HUES48 (cell line): ENCODE measurements around the gene SLC9A7.
A peak's percentile ranks its signal among the peaks of the same experiment; 100 is the strongest.
"Not testable (repeated sequence)": the region's sequence is repeated elsewhere in the genome, so short reads cannot be mapped to it uniquely, and the experiment has no call there.

ENCODE experiments used
- H3K27ac ChIP-seq: one replicate; pipeline ENCODE4 v1.7.0; 2013; ENCODE audit warnings: low read depth, low read length, inconsistent platforms
- H3K27me3 ChIP-seq: 2 replicates; pipeline ENCODE4 v1.6.1; 2013; ENCODE audit warnings: mild to moderate bottlenecking, low read length; ENCODE audit not compliant: control insufficient read depth, insufficient read depth
- H3K36me3 ChIP-seq: 2 replicates; pipeline ENCODE4 v1.6.1; 2013; ENCODE audit warnings: low read length; ENCODE audit not compliant: control insufficient read depth, insufficient read depth
- H3K4me1 ChIP-seq: 2 replicates; pipeline ENCODE4 v1.6.1; 2013; ENCODE audit warnings: mild to moderate bottlenecking, low read length; ENCODE audit not compliant: control insufficient read depth, insufficient read depth
- H3K4me3 ChIP-seq: 2 replicates; pipeline ENCODE4 v1.5.1; 2013; ENCODE audit warnings: mild to moderate bottlenecking, low read depth, low read length
- H3K9ac ChIP-seq: 2 replicates; pipeline ENCODE4 v1.6.1; 2013; ENCODE audit warnings: mild to moderate bottlenecking, low read depth, low read length, moderate library complexity
- H3K9me3 ChIP-seq: 2 replicates; pipeline ENCODE4 v1.6.1; 2013; ENCODE audit warnings: low read length; ENCODE audit not compliant: control insufficient read depth, insufficient read depth

SLC9A7 gene

GRCh38 chrX:46758956-46759644, at the start of gene SLC9A7:
TSS of gene SLC9A7 (minus strand) at chrX:46759118. CDS start at chrX:46759029, 89 bp downstream.
- Histone ChIP-seq H3K27me3 (peaks cover 8% of the 10 kb centered on the region), H3K27ac (peak within 1 kb of the TSS; percentile 45), H3K9me3 (no peaks in the 10 kb centered on the region), H3K4me3 (peak within 1 kb of the TSS; percentile 92), H3K9ac (peak within 1 kb of the TSS; percentile 57), H3K36me3 (no peaks in the 10 kb centered on the region), H3K4me1 (peaks cover 35% of the 10 kb centered on the region)

GRCh38 chrX:46805270-46805669, 46.4 kb upstream of the SLC9A7 start:
- Histone ChIP-seq H3K9me3 (no peaks in the 10 kb centered on the region), H3K4me3 (no peak overlapping the region), H3K36me3 (no peaks in the 10 kb centered on the region), H3K27me3 (no peaks in the 10 kb centered on the region), H3K4me1 (no peaks in the 10 kb centered on the region), H3K9ac (no peak overlapping the region), H3K27ac (no peak overlapping the region)

- Histone ChIP-seq H3K27me3 (no peaks in the 10 kb centered on the region), H3K4me1 (no peaks in the 10 kb centered on the region), H3K9ac (no peak overlapping the region), H3K36me3 (no peaks in the 10 kb centered on the region), H3K4me3 (no peak overlapping the region), H3K9me3 (no peaks in the 10 kb centered on the region), H3K27ac (no peak overlapping the region)
Observed at GRCh38 chrX:46803140-46803539, 44.2 kb upstream of the SLC9A7 start.

DNA sequence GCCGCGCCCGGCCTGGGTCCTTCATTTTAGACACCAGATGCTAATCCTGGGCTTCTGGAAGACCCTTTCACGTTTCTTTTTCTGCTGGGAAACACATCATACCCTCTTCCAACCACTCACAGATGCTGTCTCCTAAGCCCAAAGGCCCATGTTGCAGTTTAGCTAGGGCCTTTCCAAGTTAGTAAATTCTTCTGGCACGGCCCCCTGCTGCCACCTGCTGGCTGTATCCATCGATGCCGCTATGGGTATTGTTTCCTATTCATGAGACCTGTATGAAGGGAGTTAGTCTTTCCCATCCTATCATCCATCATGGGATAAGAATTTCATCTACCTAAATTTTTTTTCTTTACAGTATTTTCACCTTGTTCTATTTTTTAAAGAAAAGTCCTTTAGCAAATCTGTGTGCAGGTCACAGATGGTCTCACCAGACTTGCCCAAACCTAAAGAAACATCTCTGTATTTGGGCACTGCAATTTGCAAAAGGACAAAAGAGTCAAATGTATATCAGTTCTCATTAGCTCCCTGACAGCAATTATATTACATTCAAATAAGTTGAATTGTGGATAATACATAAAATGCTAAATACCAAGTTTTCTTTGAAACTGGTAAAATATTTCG, 37.8 kb upstream of the SLC9A7 start:
- Histone ChIP-seq H3K27me3 (no peaks in the 10 kb centered on the region), H3K9me3 (no peaks in the 10 kb centered on the region), H3K36me3 (no peaks in the 10 kb centered on the region), H3K4me1 (peaks cover 13% of the 10 kb centered on the region), H3K9ac (no peak overlapping the region), H3K4me3 (no peak overlapping the region), H3K27ac (no peak overlapping the region)

DNA sequence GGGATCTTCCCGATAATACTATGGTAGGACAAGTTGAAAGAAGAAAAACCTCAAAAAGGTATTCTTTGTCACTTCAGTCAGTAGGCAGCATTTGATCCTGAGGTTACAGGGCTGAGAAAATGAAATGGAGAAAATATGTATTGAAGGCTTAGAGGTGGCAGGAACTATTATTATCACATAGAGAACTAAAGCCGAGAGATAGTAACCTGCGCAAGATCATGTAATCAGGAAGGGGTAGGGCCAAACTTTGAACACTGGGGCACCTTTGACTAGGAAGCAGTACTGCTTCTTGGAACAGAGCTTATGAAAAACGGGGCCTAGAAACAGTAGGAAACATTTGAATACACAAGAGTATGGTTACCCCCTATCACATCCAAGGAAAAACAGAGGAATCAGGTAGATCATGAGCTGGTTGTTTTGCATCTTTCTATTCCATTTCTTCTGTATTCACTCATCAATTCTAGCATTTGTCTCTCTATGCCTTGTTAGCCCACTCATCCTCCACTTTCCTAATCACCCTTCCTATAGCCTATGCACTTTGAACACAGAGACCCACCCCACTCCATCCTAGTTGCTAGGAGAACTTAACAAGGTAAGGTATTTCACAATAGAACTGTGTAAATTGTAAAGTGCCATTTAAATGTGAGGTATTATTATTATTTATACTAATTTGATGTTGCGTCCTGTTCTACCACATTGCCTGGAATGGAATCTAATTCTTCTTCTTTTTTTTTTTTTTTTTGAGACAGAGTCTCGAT, 34.6 kb upstream of the SLC9A7 start:
- no peaks in the 10 kb centered on the region for H3K9me3 ChIP-seq
- no peaks in the 10 kb centered on the region for H3K27me3 ChIP-seq
- no peak overlapping the region for H3K4me3 ChIP-seq
- H3K4me1 ChIP-seq = peaks cover 22% of the 10 kb centered on the region
- H3K9ac ChIP-seq = no peak overlapping the region
- H3K27ac ChIP-seq = no peak overlapping the region
- no peaks in the 10 kb centered on the region for H3K36me3 ChIP-seq

GRCh38 chrX:46792810-46793188, 33.9 kb upstream of the SLC9A7 start:
- H3K36me3 ChIP-seq = no peaks in the 10 kb centered on the region
- H3K4me3 ChIP-seq = no peak overlapping the region
- H3K9ac ChIP-seq = no peak overlapping the region
- no peak overlapping the region for H3K27ac ChIP-seq
- H3K4me1 ChIP-seq = peaks cover 23% of the 10 kb centered on the region
- no peaks in the 10 kb centered on the region for H3K27me3 ChIP-seq
- no peaks in the 10 kb centered on the region for H3K9me3 ChIP-seq

DNA sequence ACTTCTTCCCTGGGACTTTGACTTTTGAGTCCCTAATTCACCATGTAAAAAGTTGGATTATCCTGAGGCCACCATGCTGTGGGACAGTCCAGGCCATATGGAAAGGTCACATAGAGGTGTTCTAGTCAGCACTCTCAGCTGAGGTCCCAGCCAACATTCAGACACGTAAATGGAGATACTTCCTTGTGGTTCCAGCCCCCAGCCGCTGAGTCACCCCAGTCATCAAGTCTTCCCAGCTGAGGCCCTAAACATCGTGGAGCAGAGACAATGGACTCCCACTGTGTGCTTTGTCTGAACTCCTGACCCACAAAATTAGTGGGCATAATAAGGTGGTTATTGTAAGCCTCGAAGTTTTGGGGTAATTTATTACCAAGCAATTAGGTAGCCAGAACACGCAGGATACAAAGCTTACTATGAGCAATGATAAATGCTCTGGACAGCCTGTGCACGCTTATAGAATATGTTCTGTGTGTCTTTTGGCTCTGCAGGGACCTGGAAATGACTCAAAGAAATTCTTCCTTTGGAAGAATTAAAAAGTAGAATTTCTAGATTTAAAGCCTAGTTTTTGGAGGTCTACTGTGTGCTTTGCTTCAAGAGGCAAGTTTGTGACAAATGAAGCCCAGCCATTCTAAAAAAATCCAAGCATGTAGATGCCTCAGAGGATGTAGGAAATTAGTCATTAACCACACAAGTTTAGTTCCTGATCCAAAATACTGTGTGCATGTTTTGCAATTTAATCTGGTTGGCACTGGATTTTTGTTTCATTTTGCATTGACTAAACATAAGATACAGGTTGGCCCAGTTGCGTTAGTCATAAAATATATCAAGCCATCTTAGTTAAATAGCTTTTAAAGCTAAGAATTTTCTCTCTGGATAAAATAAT, 33.2 kb upstream of the SLC9A7 start:
- H3K4me3 ChIP-seq = peak overlapping the region; percentile 3; the same call in 1 of the 2 replicates
- H3K9me3 ChIP-seq = no peaks in the 10 kb centered on the region
- no peaks in the 10 kb centered on the region for H3K27me3 ChIP-seq
- peak overlapping the region; percentile 71 for H3K27ac ChIP-seq
- no peaks in the 10 kb centered on the region for H3K36me3 ChIP-seq
- H3K4me1 ChIP-seq = peaks cover 23% of the 10 kb centered on the region
- H3K9ac ChIP-seq = no peak overlapping the region

DNA sequence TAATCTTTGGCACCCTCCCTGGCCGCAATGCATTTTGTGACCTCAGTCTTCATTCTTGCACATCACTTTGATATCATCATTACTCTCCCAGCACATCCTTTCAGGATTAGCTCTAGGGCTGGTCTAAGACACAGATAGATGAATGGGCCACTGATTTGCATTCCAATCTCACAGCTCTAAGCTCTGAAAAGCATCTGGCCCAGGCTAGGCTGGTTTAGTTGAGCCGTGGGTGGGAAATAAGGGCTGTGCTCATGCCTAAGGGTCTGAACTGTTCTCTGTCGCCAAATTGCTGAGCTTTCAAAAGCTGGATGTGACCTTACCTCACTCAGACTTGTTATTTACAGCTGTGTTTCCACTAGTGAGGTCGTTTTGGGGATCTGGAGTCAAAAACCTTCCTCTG, 30.0 kb upstream of the SLC9A7 start:
- Histone ChIP-seq H3K4me3 (no peak overlapping the region), H3K36me3 (no peaks in the 10 kb centered on the region), H3K9ac (no peak overlapping the region), H3K27me3 (no peaks in the 10 kb centered on the region), H3K9me3 (no peaks in the 10 kb centered on the region), H3K4me1 (peaks cover 23% of the 10 kb centered on the region), H3K27ac (peak overlapping the region; percentile 48)

DNA sequence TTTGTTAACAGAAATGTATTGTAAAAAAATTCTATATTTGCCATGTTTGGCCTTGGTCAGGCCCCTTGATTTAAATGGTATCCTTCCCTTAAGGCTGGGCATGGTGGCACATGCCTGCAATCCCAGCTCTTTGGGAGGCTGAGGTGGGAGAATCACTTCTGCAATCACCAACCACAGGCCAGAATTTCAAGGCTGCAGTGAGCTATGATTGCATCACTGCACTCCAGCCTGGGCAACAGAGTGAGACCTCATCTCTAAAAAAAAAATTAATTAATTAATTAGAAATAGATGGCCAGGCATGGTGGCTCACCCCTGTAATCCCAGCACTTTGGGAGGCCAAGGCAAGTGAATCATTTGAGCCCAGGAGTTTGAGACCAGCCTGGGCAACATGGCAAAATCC, 25.5 kb upstream of the SLC9A7 start:
- H3K4me3 ChIP-seq, H3K27ac ChIP-seq, H3K9me3 ChIP-seq, H3K27me3 ChIP-seq, H3K36me3 ChIP-seq, H3K9ac ChIP-seq, H3K4me1 ChIP-seq: not testable (repeated sequence)

DNA sequence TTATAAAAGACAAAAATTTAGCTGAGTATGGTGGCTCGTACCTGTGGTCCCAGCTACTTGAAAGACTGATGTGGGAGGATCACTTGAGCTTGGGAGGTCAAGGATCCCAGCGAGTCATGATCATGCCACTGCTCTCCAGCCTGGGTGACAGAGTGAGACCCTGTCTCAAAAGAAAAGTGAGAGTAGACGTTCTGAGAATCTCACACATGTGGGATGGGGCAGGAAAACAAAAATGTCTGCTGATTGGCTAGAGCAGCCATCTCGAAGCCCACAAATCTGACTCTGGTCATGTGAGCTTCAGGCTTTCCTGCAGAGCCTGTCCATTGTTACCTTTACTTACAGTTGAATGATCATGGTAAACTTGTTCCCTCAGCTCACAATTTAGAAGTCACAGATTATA, 23.1 kb upstream of the SLC9A7 start:
- H3K4me1 ChIP-seq = 0 out of 2 replicates have a peak, but pooled peaks cover 10% of the 10 kb centered on the region
- H3K36me3 ChIP-seq = no peaks in the 10 kb centered on the region
- H3K27ac ChIP-seq = no peak overlapping the region
- no peak overlapping the region for H3K4me3 ChIP-seq
- no peaks in the 10 kb centered on the region for H3K9me3 ChIP-seq
- H3K9ac ChIP-seq = no peak overlapping the region
- H3K27me3 ChIP-seq = no peaks in the 10 kb centered on the region; the same call in 1 of the 2 replicates
